A549 (cell line): Measurements from ENCODE around the gene ZNF497. TPM values are rescaled to one million over a fixed set of nuclear protein-coding genes. Genes with fewer than 3 reads are reported as not detected.
"Not testable (repeated sequence)": the region's sequence is repeated elsewhere in the genome, so short reads cannot be mapped to it uniquely, and the experiment has no call there.

ENCODE experiments used
- ATAC-seq, 2 experiments: fragments of 200-7000 bp in 1 of 2; fragments of >200 bp in 1 of 2; cut with Nextera tagmentation in 1 of 2; cut with Tn5 transposase in 1 of 2; 3 replicates each; pipeline versions ENCODE4 v1.8.0 to v1.9.1; 2018 to 2020; ENCODE audit warnings: mild to moderate bottlenecking in 1 of 2, moderate library complexity in 1 of 2
- CTCF ChIA-PET: fragments of 300-600 bp; sonication (Branson Sonifier 250); formaldehyde crosslinking; extraction: SDS; loops from one replicate; lab custom pipeline; 2021; ENCODE audit warnings: antibody characterized with exemption, inconsistent platforms; lab: Yijun Ruan, JAX
- POLR2A ChIA-PET: fragments of 350-600 bp; formaldehyde crosslinking; extraction: SDS; loops from one replicate; lab custom pipeline; 2021; ENCODE audit warnings: antibody characterized with exemption, inconsistent platforms; lab: Yijun Ruan, JAX
- DNase-seq, 2 experiments: peaks; one replicate each; pipeline versions ENCODE4 v3.0.0 to v3.0.0-alpha.2; 2011 to 2016; ENCODE audit warnings: low read depth in 1 of 2, low spot score in 1 of 2
- FAIRE-seq: peaks from 2 replicates; lab custom pipeline; 2011; peaks lifted over from hg19 to GRCh38; lab: Jason Lieb, UNC
- H3K27ac ChIP-seq, 2 experiments: fragments of >200 bp; sonication (Bioruptor Twin); formaldehyde crosslinking; 3 replicates each; pipeline ENCODE4 v1.5.1; 2016 to 2017
- H3K4me1 ChIP-seq: fragments of >200 bp; sonication (Bioruptor Twin); formaldehyde crosslinking; 3 replicates; pipeline ENCODE4 v1.6.1; 2016
- H3K4me2 ChIP-seq: fragments of >200 bp; sonication (Bioruptor Twin); formaldehyde crosslinking; 3 replicates; pipeline ENCODE4 v1.6.1; 2016
- H3K4me3 ChIP-seq: fragments of >200 bp; sonication (Bioruptor Twin); formaldehyde crosslinking; 3 replicates; pipeline ENCODE4 v1.5.1; 2016
- H3K9me3 ChIP-seq: fragments of >200 bp; sonication (Bioruptor Twin); formaldehyde crosslinking; 3 replicates; pipeline ENCODE4 v1.6.1; 2016
- BHLHE40 ChIP-seq: IDR thresholded peaks from 2 replicates; pipeline ENCODE4 v1.6.1; 2012; ENCODE audit warnings: low read depth, low read length, inconsistent platforms
- CHD4 ChIP-seq: fragments of 200-600 bp; sonication (generic); IDR thresholded peaks from 2 replicates; pipeline ENCODE4 v1.6.1; 2016; ENCODE audit warnings: antibody characterized with exemption, mild to moderate bottlenecking, borderline replicate concordance
- E2F6 ChIP-seq: IDR thresholded peaks from 2 replicates; pipeline ENCODE4 v1.6.1; 2012; ENCODE audit warnings: low read depth, borderline replicate concordance
- EHF ChIP-seq: fragments of 250-450 bp; sonication (Bioruptor Pico); IDR thresholded peaks from 2 replicates; pipeline ENCODE4 v1.5.0; 2020; ENCODE audit warnings: mild to moderate bottlenecking
- GATA3 ChIP-seq: IDR thresholded peaks from 2 replicates; pipeline ENCODE4 v1.6.1; 2012; ENCODE audit warnings: borderline replicate concordance
- HDAC2 ChIP-seq: fragments of 200-600 bp; sonication (generic); IDR thresholded peaks from 2 replicates; pipeline ENCODE4 v1.6.1; 2016
- HOXA7 ChIP-seq: fragments of 250-450 bp; sonication (Bioruptor Pico); IDR thresholded peaks from 2 replicates; pipeline ENCODE4 v1.5.0; 2020; ENCODE audit warnings: mild to moderate bottlenecking, moderate library complexity
- HOXB5 ChIP-seq: fragments of 250-450 bp; sonication (Bioruptor Pico); IDR thresholded peaks from 2 replicates; pipeline ENCODE4 v1.5.0; 2020; ENCODE audit warnings: mild to moderate bottlenecking, moderate library complexity
- JUN ChIP-seq, 2 experiments: fragments of >200 bp; sonication (Bioruptor Twin); formaldehyde crosslinking; IDR thresholded peaks; 2 replicates in 1 of 2; 3 replicates in 1 of 2; pipeline ENCODE4 v1.6.1; 2016 to 2017
- JUNB ChIP-seq: fragments of >200 bp; sonication (Bioruptor Twin); formaldehyde crosslinking; IDR thresholded peaks from 2 replicates; pipeline ENCODE4 v1.6.1; 2016
- KDM1A ChIP-seq: fragments of 200-600 bp; sonication (generic); IDR thresholded peaks from 2 replicates; pipeline ENCODE4 v1.6.1; 2016; ENCODE audit warnings: low read depth, mild to moderate bottlenecking
- KDM5A ChIP-seq: fragments of 200-600 bp; sonication (generic); IDR thresholded peaks from 2 replicates; pipeline ENCODE4 v1.6.1; 2016; ENCODE audit warnings: antibody characterized with exemption, mild to moderate bottlenecking
- MAFK ChIP-seq: fragments of 450-650 bp; IDR thresholded peaks from 2 replicates; pipeline ENCODE4 v1.6.1; 2014; ENCODE audit not compliant: partially characterized antibody
- MAZ ChIP-seq: fragments of 150-350 bp; IDR thresholded peaks from 2 replicates; pipeline ENCODE4 v1.6.1; 2014; ENCODE audit warnings: antibody characterized with exemption, low read depth, low read length, borderline replicate concordance
- MYC ChIP-seq: IDR thresholded peaks from 2 replicates; pipeline ENCODE4 v1.6.1; 2012; ENCODE audit warnings: mild to moderate bottlenecking, inconsistent platforms, low read length, improper control_type of control experiment, borderline replicate concordance
- NR3C1 ChIP-seq: fragments of >200 bp; sonication (Bioruptor Twin); formaldehyde crosslinking; IDR thresholded peaks from 3 replicates; pipeline ENCODE4 v1.6.1; 2017
- PHF8 ChIP-seq: fragments of 200-600 bp; sonication (generic); IDR thresholded peaks from 2 replicates; pipeline ENCODE4 v1.6.1; 2016; ENCODE audit warnings: low read depth, mild to moderate bottlenecking, antibody characterized with exemption, moderate library complexity, borderline replicate concordance
- POLR2AphosphoS2 ChIP-seq: conservative IDR thresholded peaks from 2 replicates; pipeline ENCODE4 v1.6.1; 2012; ENCODE audit warnings: low read length, improper control_type of control experiment, inconsistent platforms
- RARB ChIP-seq: fragments of 250-450 bp; sonication (Bioruptor Pico); IDR thresholded peaks from 2 replicates; pipeline ENCODE4 v1.8.0; 2021; ENCODE audit warnings: mild to moderate bottlenecking, moderate library complexity
- REST ChIP-seq: fragments of 200-600 bp; sonication (generic); IDR thresholded peaks from 2 replicates; pipeline ENCODE4 v1.6.1; 2016; ENCODE audit warnings: antibody characterized with exemption, mild to moderate bottlenecking, moderate library complexity
- RFX5 ChIP-seq: fragments of 450-650 bp; IDR thresholded peaks from 2 replicates; pipeline ENCODE4 v1.7.1; 2014; ENCODE audit warnings: antibody characterized with exemption, mild to moderate bottlenecking, moderate library complexity
- TFCP2L1 ChIP-seq: fragments of 250-450 bp; sonication (Bioruptor Pico); IDR thresholded peaks from 2 replicates; pipeline ENCODE4 v1.5.0; 2021; ENCODE audit warnings: mild to moderate bottlenecking
- ZC3H11A ChIP-seq: fragments of 450-650 bp; IDR thresholded peaks from 2 replicates; pipeline ENCODE4 v1.6.1; 2014; ENCODE audit warnings: antibody characterized with exemption, mild to moderate bottlenecking
- WGBS: methylation state at CpG from one replicate; pipeline ENCODE4 v1.1.6; 2017; ENCODE audit errors: missing lambda C conversion rate; 5-methylcytosine and 5-hydroxymethylcytosine counted together
- polyA plus RNA-seq, 4 experiments: library from polyadenylated mRNA; depleted of rRNA in 3 of 4; stranded (reverse); fragments of >200 nt; fragmentation: RNase III in 1 of 4; extraction: RNeasy Plus Mini Kit Qiagen cat#74134 plus additional on column Dnase treatment in 1 of 4; gene quantifications; 2 replicates in 3 of 4; 3 replicates in 1 of 4; pipeline ENCODE4 v1.2.3, GENCODE V29; 2011 to 2017
- TF ChIP-seq, protein P1 (sequence below): IDR thresholded peaks from 2 replicates; pipeline ENCODE4 v1.6.1; 2012
- TF ChIP-seq, protein P2 (sequence below): fragments of >200 bp; sonication (Bioruptor Twin); formaldehyde crosslinking; IDR thresholded peaks from 3 replicates; pipeline ENCODE4 v1.6.1; 2016

ZNF497 gene
- polyA plus RNA-seq, 2 of the 4 experiments (the other 2 are of a cell fraction), result 1.1 to 2.0 TPM

DNA sequence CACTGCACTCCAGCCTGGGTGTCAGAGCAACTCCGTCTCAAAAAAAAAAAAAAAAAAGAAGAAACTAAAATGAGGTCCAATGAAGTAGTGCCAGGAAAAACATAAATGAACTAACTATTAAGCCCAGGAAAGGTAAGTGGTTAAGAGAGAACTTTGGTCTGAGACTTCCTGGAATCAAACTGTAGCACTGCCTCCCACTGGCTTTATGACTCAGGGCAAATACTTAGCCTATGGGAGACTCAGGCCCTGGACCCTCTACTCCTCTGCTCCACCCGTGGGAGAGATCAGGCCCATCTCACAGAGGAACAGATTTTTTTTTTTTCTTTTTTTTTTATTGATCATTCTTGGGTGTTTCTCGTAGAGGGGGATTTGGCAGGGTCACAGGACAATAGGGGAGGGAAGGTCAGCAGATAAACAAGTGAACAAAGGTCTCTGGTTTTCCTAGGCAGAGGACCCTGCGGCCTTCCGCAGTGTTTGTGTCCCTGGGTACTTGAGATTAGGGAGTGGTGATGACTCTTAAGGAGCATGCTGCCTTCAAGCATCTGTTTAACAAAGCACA, 41.4 kb upstream of the ZNF497 start:
- H3K4me3 ChIP-seq, H3K27ac ChIP-seq, H3K9me3 ChIP-seq, ATAC-seq, POLR2A ChIA-PET, FAIRE-seq: not testable (repeated sequence)
- Histone ChIP-seq H3K4me2 (peak overlapping the region; percentile 31; the same call in 2 of the 3 replicates), H3K4me1 (peaks cover 25% of the 10 kb centered on the region)
- peak in 1 of 2 experiments; percentile 44 for DNase-seq
- 59% methylated on average over 5 of the region's 5 CpGs for WGBS
- CTCF ChIA-PET, result interaction anchor here (1.2 kb wide), 1 partner anchor 115 kb away, joined by 5 read pairs; the partner anchor contains the start of gene ZBTB45

GRCh38 chr19:58401840-58402421, 39.4 kb upstream of the ZNF497 start:
- peak overlapping the region; percentile 86 to 91 for H3K27ac ChIP-seq
- WGBS, result 27% methylated on average over 22 of the region's 23 CpGs
- H3K4me2 ChIP-seq, result peak overlapping the region; percentile 83
- TF ChIP-seq HDAC2, result no peak
- no peak for TF ChIP-seq ZC3H11A
- DNase-seq (no peak), FAIRE-seq (no peak), ATAC-seq (no peak)
- ChIA-PET CTCF (no interaction called here), POLR2A (no interaction called here)
- H3K9me3 ChIP-seq, result no peaks in the 10 kb centered on the region
- H3K4me3 ChIP-seq, result peak overlapping the region; percentile 73
- peaks cover 19% of the 10 kb centered on the region for H3K4me1 ChIP-seq

DNA sequence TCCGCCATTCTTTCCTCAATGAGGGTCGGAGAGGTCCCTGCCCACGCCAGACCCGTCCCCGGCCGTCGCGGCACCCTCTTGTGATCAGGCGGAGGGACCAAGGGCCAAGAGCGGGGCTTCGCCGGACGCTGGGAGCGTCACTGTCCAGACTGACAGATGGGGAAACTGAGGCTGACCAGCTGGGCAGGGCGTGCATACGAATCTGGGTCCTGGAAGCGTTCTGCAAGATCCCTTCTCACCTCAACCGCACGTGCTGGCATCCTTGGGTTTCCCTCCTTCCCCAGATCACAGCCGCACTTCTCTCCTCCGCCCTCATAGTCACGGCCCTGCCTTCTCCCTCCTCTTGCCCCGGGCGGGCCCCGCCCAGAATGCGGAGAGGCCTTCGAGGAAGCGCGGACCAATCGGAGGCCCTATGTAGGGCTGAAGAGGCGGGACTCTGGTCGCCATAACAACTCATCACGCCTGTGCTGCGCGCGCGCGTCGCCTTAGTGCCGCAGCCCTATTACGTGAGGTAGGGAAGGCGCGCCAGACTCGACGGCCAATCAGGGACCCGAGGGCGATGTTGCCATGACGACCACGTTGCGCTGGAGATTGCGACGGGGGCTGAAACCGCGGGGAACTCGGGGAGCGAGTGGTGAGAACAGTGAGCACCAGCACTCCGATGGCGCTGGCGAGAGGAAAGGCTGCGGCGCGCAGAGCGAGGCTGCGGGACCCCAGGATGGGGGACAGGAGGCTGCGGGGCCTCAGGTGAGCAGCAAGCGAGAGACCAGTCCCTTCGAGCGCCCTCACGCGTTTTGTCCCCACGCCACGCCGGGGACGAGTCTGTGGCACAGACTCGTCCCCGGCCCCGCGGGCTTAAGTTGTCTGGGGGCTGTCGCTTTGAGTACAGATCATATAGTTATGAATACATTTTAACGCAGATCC, 38.6 kb upstream of the ZNF497 start:
- ChIA-PET POLR2A (interaction anchor here (1.6 kb wide), 1 partner anchor 39 kb away, joined by 5 read pairs; the partner anchor contains the start of gene ZNF497), CTCF (interaction anchor here (1.2 kb wide), 1 partner anchor 119 kb away, joined by 7 read pairs; the partner anchor contains the start of gene ZBTB45)
- peak; percentile 97 to 100 for DNase-seq
- peak; percentile 76 to 94 for ATAC-seq
- H3K27ac ChIP-seq, result peak overlapping the region; percentile 86 to 91
- H3K9me3 ChIP-seq, result no peaks in the 10 kb centered on the region
- H3K4me3 ChIP-seq, result peak overlapping the region; percentile 73
- peak; percentile 99 for FAIRE-seq
- H3K4me1 ChIP-seq, result peaks cover 19% of the 10 kb centered on the region
- WGBS, result 9% methylated on average over 55 of the region's 80 CpGs
- H3K4me2 ChIP-seq, result peak overlapping the region; percentile 89
- TF ChIP-seq HOXB5 (peak; percentile 84; the same call in 1 of the 2 replicates), POLR2AphosphoS2 (no peak), KDM1A (no peak), BHLHE40 (0 out of 2 replicates have a peak, but pooled peaks have one; percentile 21), TFCP2L1 (CRISPR knock-in tag) (no peak), HOXA7 (CRISPR knock-in tag) (no peak), MYC (0 out of 2 replicates have a peak, but pooled peaks have one; percentile 24), PHF8 (peak; percentile 76; the same call in 1 of the 2 replicates), JUNB (no peak), KDM5A (no peak), RFX5 (peak; percentile 98), CHD4 (no peak), GATA3 (no peak), NR3C1 (no peak), ZC3H11A (no peak), MAZ (0 out of 2 replicates have a peak, but pooled peaks have one; percentile 64), JUN (IDR thresholded peaks at IDR 0.05) (peak in 1 of 2 experiments; percentile 90; a peak in 3 of 5 replicates), E2F6 (peak; percentile 96), REST (no peak), RARB (CRISPR knock-in tag) (no peak), EHF (CRISPR knock-in tag) (no peak), MAFK (no peak)
- TF ChIP-seq, protein P1, sequence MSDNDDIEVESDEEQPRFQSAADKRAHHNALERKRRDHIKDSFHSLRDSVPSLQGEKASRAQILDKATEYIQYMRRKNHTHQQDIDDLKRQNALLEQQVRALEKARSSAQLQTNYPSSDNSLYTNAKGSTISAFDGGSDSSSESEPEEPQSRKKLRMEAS, result peak; percentile 91
- TF ChIP-seq, protein P2, sequence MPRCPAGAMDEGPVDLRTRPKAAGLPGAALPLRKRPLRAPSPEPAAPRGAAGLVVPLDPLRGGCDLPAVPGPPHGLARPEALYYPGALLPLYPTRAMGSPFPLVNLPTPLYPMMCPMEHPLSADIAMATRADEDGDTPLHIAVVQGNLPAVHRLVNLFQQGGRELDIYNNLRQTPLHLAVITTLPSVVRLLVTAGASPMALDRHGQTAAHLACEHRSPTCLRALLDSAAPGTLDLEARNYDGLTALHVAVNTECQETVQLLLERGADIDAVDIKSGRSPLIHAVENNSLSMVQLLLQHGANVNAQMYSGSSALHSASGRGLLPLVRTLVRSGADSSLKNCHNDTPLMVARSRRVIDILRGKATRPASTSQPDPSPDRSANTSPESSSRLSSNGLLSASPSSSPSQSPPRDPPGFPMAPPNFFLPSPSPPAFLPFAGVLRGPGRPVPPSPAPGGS, result peak; percentile 85; the same call in 1 of the 3 replicates
